ENCODE results near the gene VIP. TPM values are rescaled to one million over a fixed set of nuclear protein-coding genes. Genes with fewer than 3 reads are reported as not detected.

Gene VIP
- total RNA-seq, 1 experiment from 2014 or later: not detected

GRCh38 chr6:152783217-152783878 is 32.8 kb downstream of the VIP start (continued):
- no peak for TF ChIP-seq STAT6 (CRISPR knock-in tag; conservative IDR thresholded peaks at IDR 0.05; ENCODE audit: low read depth)

GRCh38 chr6:152794696-152795095 is 44.1 kb downstream of the VIP start:
- TF ChIP-seq ZNF317 (CRISPR knock-in tag; IDR thresholded peaks at IDR 0.05; ENCODE audit: borderline replicate concordance, low read depth) (no peak), ESRRA (CRISPR knock-in tag; IDR thresholded peaks at IDR 0.05; ENCODE audit: borderline replicate concordance) (no peak), E2F4 (CRISPR knock-in tag; IDR thresholded peaks at IDR 0.05; ENCODE audit: borderline replicate concordance, low read depth) (no peak), AR (CRISPR knock-in tag; IDR thresholded peaks at IDR 0.05) (no peak), STAT6 (CRISPR knock-in tag; conservative IDR thresholded peaks at IDR 0.05; ENCODE audit: low read depth) (no peak), JUN (CRISPR knock-in tag; IDR thresholded peaks at IDR 0.05) (no peak)
- H3K4me3 Mint-ChIP-seq: no peak overlapping the region
- no peaks in the 10 kb centered on the region for H3K36me3 Mint-ChIP-seq
- DNase-seq (ENCODE audit: low spot score): no peak
- POLR2A ChIA-PET: no interaction called here
- no peak overlapping the region for H3K27ac Mint-ChIP-seq
- ATAC-seq: no peak
- H3K9me3 Mint-ChIP-seq: no peaks in the 10 kb centered on the region
- H3K27me3 Mint-ChIP-seq (ENCODE audit: low read depth): no peaks in the 10 kb centered on the region
- CTCF ChIA-PET: no interaction called here
- peaks cover 7% of the 10 kb centered on the region for H3K4me1 Mint-ChIP-seq

GRCh38 chr6:152804150-152804549 is 53.6 kb downstream of the VIP start:
- no peak overlapping the region for H3K27ac Mint-ChIP-seq

More at GRCh38 chr6:152804150-152804549, 53.6 kb downstream of the VIP start:
- no peak overlapping the region for H3K4me3 Mint-ChIP-seq
- H3K27me3 Mint-ChIP-seq (ENCODE audit: low read depth): no peaks in the 10 kb centered on the region
- peaks cover 14% of the 10 kb centered on the region for H3K9me3 Mint-ChIP-seq
- DNase-seq (ENCODE audit: low spot score): no peak
- peaks cover 7% of the 10 kb centered on the region; the same call in 1 of the 2 replicates for H3K36me3 Mint-ChIP-seq
- H3K4me1 Mint-ChIP-seq: peaks cover 22% of the 10 kb centered on the region
- no peak for ATAC-seq
- ChIA-PET CTCF (no interaction called here), POLR2A (no interaction called here)
- TF ChIP-seq USF2 (CRISPR knock-in tag; IDR thresholded peaks at IDR 0.05) (no peak), ZNF219 (CRISPR knock-in tag; IDR thresholded peaks at IDR 0.05; ENCODE audit: borderline replicate concordance) (no peak), NR2C2 (CRISPR knock-in tag; IDR thresholded peaks at IDR 0.05) (no peak)

Other genes with a start within 250 kb of the VIP start
- gene SYNE1, start 113.4 kb upstream of the VIP start, total RNA-seq (2021): 3.9 to 6.5 TPM (median 5.6 TPM) in 3 replicates
- gene MYCT1, start 52.9 kb upstream of the VIP start, total RNA-seq (2021): 1.4 to 2.0 TPM (median 1.5 TPM) in 3 replicates
- gene FBXO5, start 232.2 kb downstream of the VIP start, total RNA-seq (2021): 40.5 to 47.4 TPM (median 42.3 TPM) in 3 replicates

All from WTC11 (cell line).